ENCODE measurements around the gene TMTC1. TPM values are rescaled to one million over a fixed set of nuclear protein-coding genes. Genes with fewer than 3 reads are reported as not detected.

TMTC1 gene
- total RNA-seq, 4 donors from 2014 or later = 83.9 to 169 (median 96.9) TPM

- no peak for ATAC-seq (ENCODE audit: low FRiP score)
- DNase-seq (ENCODE audit: low spot score) = no peak
- no peak for TF ChIP-seq CTCF (IDR thresholded peaks at IDR 0.05)
These were observed 66.1 kb downstream of the TMTC1 start for GRCh38 chr12:29717540-29718100.

- ATAC-seq (ENCODE audit: low FRiP score) (no peak), DNase-seq (ENCODE audit: low spot score) (no peak)
These were observed 68.8 kb downstream of the TMTC1 start for GRCh38 chr12:29714966-29715365.

GRCh38 chr12:29713729-29714128 lies 70.0 kb downstream of the TMTC1 start:
- DNase-seq (ENCODE audit: low spot score) (no peak), ATAC-seq (ENCODE audit: low FRiP score) (no peak)
- TF ChIP-seq CTCF (IDR thresholded peaks at IDR 0.05) = no peak

More at GRCh38 chr12:29714966-29715365, 68.8 kb downstream of the TMTC1 start:
- TF ChIP-seq CTCF (IDR thresholded peaks at IDR 0.05) = no peak

- TF ChIP-seq CTCF (IDR thresholded peaks at IDR 0.05) = no peak
- DNase-seq (ENCODE audit: low spot score) = no peak
- no peak for ATAC-seq (ENCODE audit: low FRiP score)
These were observed 72.4 kb downstream of the TMTC1 start for GRCh38 chr12:29711381-29711780.

- no peak for TF ChIP-seq CTCF (IDR thresholded peaks at IDR 0.05)
- no peak for ATAC-seq (ENCODE audit: low FRiP score)
- no peak for DNase-seq (ENCODE audit: low spot score)
These were observed 73.6 kb downstream of the TMTC1 start for GRCh38 chr12:29710104-29710503.

- no peak for TF ChIP-seq CTCF (IDR thresholded peaks at IDR 0.05)
- ATAC-seq (ENCODE audit: low FRiP score) = no peak
- DNase-seq (ENCODE audit: low spot score) = no peak
These were observed 74.2 kb downstream of the TMTC1 start for GRCh38 chr12:29709496-29710040.

- no peak for DNase-seq (ENCODE audit: low spot score)
- no peak for ATAC-seq (ENCODE audit: low FRiP score)
- no peak for TF ChIP-seq CTCF (IDR thresholded peaks at IDR 0.05)
These were observed 74.7 kb downstream of the TMTC1 start for GRCh38 chr12:29709054-29709453.

All from omental fat pad (tissue), 4 donors.